A549 (cell line): ENCODE data around the gene PKHD1. TPM values are rescaled to one million over a fixed set of nuclear protein-coding genes. Genes with fewer than 3 reads are reported as not detected.

Experiments used
- ATAC-seq, 2 experiments: fragments of 200-7000 bp in 1 of 2; fragments of >200 bp in 1 of 2; cut with Nextera tagmentation in 1 of 2; cut with Tn5 transposase in 1 of 2; 3 replicates each; pipeline versions ENCODE4 v1.8.0 to v1.9.1; 2018 to 2020; ENCODE audit warnings: mild to moderate bottlenecking in 1 of 2, moderate library complexity in 1 of 2
- CTCF ChIA-PET: fragments of 300-600 bp; sonication (Branson Sonifier 250); formaldehyde crosslinking; extraction: SDS; loops from one replicate; lab custom pipeline; 2021; ENCODE audit warnings: antibody characterized with exemption, inconsistent platforms; lab: Yijun Ruan, JAX
- POLR2A ChIA-PET: fragments of 350-600 bp; formaldehyde crosslinking; extraction: SDS; loops from one replicate; lab custom pipeline; 2021; ENCODE audit warnings: antibody characterized with exemption, inconsistent platforms; lab: Yijun Ruan, JAX
- DNase-seq, 2 experiments: peaks; one replicate each; pipeline versions ENCODE4 v3.0.0 to v3.0.0-alpha.2; 2011 to 2016; ENCODE audit warnings: low read depth in 1 of 2, low spot score in 1 of 2
- FAIRE-seq: peaks from 2 replicates; lab custom pipeline; 2011; peaks lifted over from hg19 to GRCh38; lab: Jason Lieb, UNC
- H3K27ac ChIP-seq, 2 experiments: fragments of >200 bp; sonication (Bioruptor Twin); formaldehyde crosslinking; 3 replicates each; pipeline ENCODE4 v1.5.1; 2016 to 2017
- H3K4me1 ChIP-seq: fragments of >200 bp; sonication (Bioruptor Twin); formaldehyde crosslinking; 3 replicates; pipeline ENCODE4 v1.6.1; 2016
- H3K4me2 ChIP-seq: fragments of >200 bp; sonication (Bioruptor Twin); formaldehyde crosslinking; 3 replicates; pipeline ENCODE4 v1.6.1; 2016
- H3K4me3 ChIP-seq: fragments of >200 bp; sonication (Bioruptor Twin); formaldehyde crosslinking; 3 replicates; pipeline ENCODE4 v1.5.1; 2016
- H3K9me3 ChIP-seq: fragments of >200 bp; sonication (Bioruptor Twin); formaldehyde crosslinking; 3 replicates; pipeline ENCODE4 v1.6.1; 2016
- CBX8 ChIP-seq: fragments of 200-600 bp; sonication (generic); IDR thresholded peaks from 2 replicates; pipeline ENCODE4 v1.6.1; 2016
- CHD2 ChIP-seq: fragments of 150-350 bp; IDR thresholded peaks from 2 replicates; pipeline ENCODE4 v1.6.1; 2014; ENCODE audit warnings: low read length; ENCODE audit not compliant: partially characterized antibody
- CHD4 ChIP-seq: fragments of 200-600 bp; sonication (generic); IDR thresholded peaks from 2 replicates; pipeline ENCODE4 v1.6.1; 2016; ENCODE audit warnings: antibody characterized with exemption, mild to moderate bottlenecking, borderline replicate concordance
- EHF ChIP-seq: fragments of 250-450 bp; sonication (Bioruptor Pico); IDR thresholded peaks from 2 replicates; pipeline ENCODE4 v1.5.0; 2020; ENCODE audit warnings: mild to moderate bottlenecking
- EHMT2 ChIP-seq: fragments of 200-600 bp; sonication (generic); IDR thresholded peaks from 2 replicates; pipeline ENCODE4 v1.6.1; 2016; ENCODE audit warnings: antibody characterized with exemption, low read depth, mild to moderate bottlenecking, moderate library complexity
- FOSL2 ChIP-seq, 2 experiments: fragments of 450-650 bp in 1 of 2; fragments of >200 bp in 1 of 2; sonication (Bioruptor Twin) in 1 of 2; formaldehyde crosslinking; IDR thresholded peaks; 2 replicates each; pipeline versions ENCODE4 v1.5.0 to v1.6.1; 2016 to 2020; ENCODE audit warnings: mild to moderate bottlenecking in 1 of 2, moderate library complexity in 1 of 2
- FOXS1 ChIP-seq: fragments of 250-450 bp; sonication (Bioruptor Pico); IDR thresholded peaks from 2 replicates; pipeline ENCODE4 v1.5.0; 2020; ENCODE audit warnings: mild to moderate bottlenecking, moderate library complexity
- GATA3 ChIP-seq: IDR thresholded peaks from 2 replicates; pipeline ENCODE4 v1.6.1; 2012; ENCODE audit warnings: borderline replicate concordance
- HDAC2 ChIP-seq: fragments of 200-600 bp; sonication (generic); IDR thresholded peaks from 2 replicates; pipeline ENCODE4 v1.6.1; 2016
- HEYL ChIP-seq: fragments of 250-450 bp; sonication (Bioruptor Pico); IDR thresholded peaks from 2 replicates; pipeline ENCODE4 v1.8.0; 2021; ENCODE audit warnings: mild to moderate bottlenecking, moderate library complexity
- HOXA7 ChIP-seq: fragments of 250-450 bp; sonication (Bioruptor Pico); IDR thresholded peaks from 2 replicates; pipeline ENCODE4 v1.5.0; 2020; ENCODE audit warnings: mild to moderate bottlenecking, moderate library complexity
- JUN ChIP-seq, 2 experiments: fragments of >200 bp; sonication (Bioruptor Twin); formaldehyde crosslinking; IDR thresholded peaks; 2 replicates in 1 of 2; 3 replicates in 1 of 2; pipeline ENCODE4 v1.6.1; 2016 to 2017
- JUNB ChIP-seq: fragments of >200 bp; sonication (Bioruptor Twin); formaldehyde crosslinking; IDR thresholded peaks from 2 replicates; pipeline ENCODE4 v1.6.1; 2016
- KDM1A ChIP-seq: fragments of 200-600 bp; sonication (generic); IDR thresholded peaks from 2 replicates; pipeline ENCODE4 v1.6.1; 2016; ENCODE audit warnings: low read depth, mild to moderate bottlenecking
- MAFK ChIP-seq: fragments of 450-650 bp; IDR thresholded peaks from 2 replicates; pipeline ENCODE4 v1.6.1; 2014; ENCODE audit not compliant: partially characterized antibody
- MYC ChIP-seq: IDR thresholded peaks from 2 replicates; pipeline ENCODE4 v1.6.1; 2012; ENCODE audit warnings: mild to moderate bottlenecking, inconsistent platforms, low read length, improper control_type of control experiment, borderline replicate concordance
- NFE2L2 ChIP-seq: fragments of 150-350 bp; conservative IDR thresholded peaks from 2 replicates; pipeline ENCODE4 v1.6.1; 2014; ENCODE audit warnings: low read length
- NPAS2 ChIP-seq: fragments of 250-450 bp; sonication (Bioruptor Pico); IDR thresholded peaks from 2 replicates; pipeline ENCODE4 v1.8.0; 2022; ENCODE audit warnings: mild to moderate bottlenecking, moderate library complexity, borderline replicate concordance
- NR3C1 ChIP-seq: fragments of >200 bp; sonication (Bioruptor Twin); formaldehyde crosslinking; IDR thresholded peaks from 3 replicates; pipeline ENCODE4 v1.6.1; 2017
- POLR2A ChIP-seq: IDR thresholded peaks from 2 replicates; pipeline ENCODE4 v1.6.1; 2012; ENCODE audit warnings: mild to moderate bottlenecking, low read length
- POLR2AphosphoS2 ChIP-seq: conservative IDR thresholded peaks from 2 replicates; pipeline ENCODE4 v1.6.1; 2012; ENCODE audit warnings: low read length, improper control_type of control experiment, inconsistent platforms
- RAD21 ChIP-seq, 2 experiments: fragments of >200 bp in 1 of 2; sonication (Bioruptor Twin) in 1 of 2; formaldehyde crosslinking in 1 of 2; IDR thresholded peaks in 1 of 2; conservative IDR thresholded peaks in 1 of 2; 2 replicates in 1 of 2; 3 replicates in 1 of 2; pipeline ENCODE4 v1.6.1; 2012 to 2018; ENCODE audit warnings: inconsistent platforms in 1 of 2
- RARB ChIP-seq: fragments of 250-450 bp; sonication (Bioruptor Pico); IDR thresholded peaks from 2 replicates; pipeline ENCODE4 v1.8.0; 2021; ENCODE audit warnings: mild to moderate bottlenecking, moderate library complexity
- RCOR1 ChIP-seq: fragments of 150-350 bp; IDR thresholded peaks from 2 replicates; pipeline ENCODE4 v1.6.1; 2014; ENCODE audit warnings: antibody characterized with exemption, low read length, low read depth
- RFX5 ChIP-seq: fragments of 450-650 bp; IDR thresholded peaks from 2 replicates; pipeline ENCODE4 v1.7.1; 2014; ENCODE audit warnings: antibody characterized with exemption, mild to moderate bottlenecking, moderate library complexity
- SMC3 ChIP-seq: fragments of >200 bp; sonication (Bioruptor Twin); formaldehyde crosslinking; IDR thresholded peaks from 3 replicates; pipeline ENCODE4 v1.6.1; 2018; ENCODE audit warnings: inconsistent platforms
- SREBF2 ChIP-seq: fragments of 450-650 bp; IDR thresholded peaks from 2 replicates; pipeline ENCODE4 v1.6.1; 2014; ENCODE audit warnings: mild to moderate bottlenecking, moderate library complexity
- TFCP2L1 ChIP-seq: fragments of 250-450 bp; sonication (Bioruptor Pico); IDR thresholded peaks from 2 replicates; pipeline ENCODE4 v1.5.0; 2021; ENCODE audit warnings: mild to moderate bottlenecking
- TP53 ChIP-seq: fragments of 250-450 bp; sonication (Bioruptor Pico); IDR thresholded peaks from 2 replicates; pipeline ENCODE4 v1.5.0; 2021; ENCODE audit warnings: mild to moderate bottlenecking, moderate library complexity
- ZNF302 ChIP-seq: fragments of 250-450 bp; sonication (Bioruptor Pico); IDR thresholded peaks from 2 replicates; pipeline ENCODE4 v1.9.0; 2021; ENCODE audit warnings: inconsistent platforms, mild to moderate bottlenecking, moderate library complexity
- WGBS: methylation state at CpG from one replicate; pipeline ENCODE4 v1.1.6; 2017; ENCODE audit errors: missing lambda C conversion rate; 5-methylcytosine and 5-hydroxymethylcytosine counted together
- polyA plus RNA-seq, 4 experiments: library from polyadenylated mRNA; depleted of rRNA in 3 of 4; stranded (reverse); fragments of >200 nt; fragmentation: RNase III in 1 of 4; extraction: RNeasy Plus Mini Kit Qiagen cat#74134 plus additional on column Dnase treatment in 1 of 4; gene quantifications; 2 replicates in 3 of 4; 3 replicates in 1 of 4; pipeline ENCODE4 v1.2.3, GENCODE V29; 2011 to 2017
- TF ChIP-seq, protein P1 (sequence below): fragments of >200 bp; sonication (Bioruptor Twin); formaldehyde crosslinking; IDR thresholded peaks from 3 replicates; pipeline ENCODE4 v1.6.1; 2016
- TF ChIP-seq, protein P2 (sequence below): fragments of >200 bp; sonication (Bioruptor Twin); formaldehyde crosslinking; IDR thresholded peaks from 3 replicates; pipeline ENCODE4 v1.5.1; 2016

PKHD1 gene
- polyA plus RNA-seq, 2 of the 4 experiments (the other 2 are of a cell fraction) = not detected

DNA sequence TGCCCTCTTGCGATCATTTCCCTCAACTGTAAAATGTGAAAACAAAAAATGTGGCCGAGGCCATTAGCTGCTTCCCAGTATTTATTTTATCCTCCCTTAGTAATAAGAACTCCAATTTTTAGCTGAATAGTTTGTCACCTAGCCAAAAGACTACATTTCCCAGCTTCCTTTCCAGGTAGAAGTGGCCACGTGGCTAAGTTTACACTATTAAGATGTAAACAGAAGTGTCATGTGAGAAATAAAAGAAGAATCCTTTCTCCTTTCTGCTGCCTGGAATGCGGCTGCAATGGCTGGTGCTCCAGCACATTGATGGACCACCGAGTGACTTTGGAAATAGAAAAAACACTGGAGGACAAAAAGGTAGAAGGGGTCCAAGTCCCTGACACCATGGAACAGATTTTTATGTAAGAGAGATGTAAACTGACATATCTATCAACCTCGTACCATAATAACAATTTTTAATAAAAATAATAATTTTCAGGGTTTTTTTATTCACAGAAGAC lies 268.8 kb downstream of the PKHD1 start:
- CTCF ChIA-PET = no interaction called here
- POLR2A ChIA-PET = no interaction called here
- H3K27ac ChIP-seq = no peak overlapping the region

DNA sequence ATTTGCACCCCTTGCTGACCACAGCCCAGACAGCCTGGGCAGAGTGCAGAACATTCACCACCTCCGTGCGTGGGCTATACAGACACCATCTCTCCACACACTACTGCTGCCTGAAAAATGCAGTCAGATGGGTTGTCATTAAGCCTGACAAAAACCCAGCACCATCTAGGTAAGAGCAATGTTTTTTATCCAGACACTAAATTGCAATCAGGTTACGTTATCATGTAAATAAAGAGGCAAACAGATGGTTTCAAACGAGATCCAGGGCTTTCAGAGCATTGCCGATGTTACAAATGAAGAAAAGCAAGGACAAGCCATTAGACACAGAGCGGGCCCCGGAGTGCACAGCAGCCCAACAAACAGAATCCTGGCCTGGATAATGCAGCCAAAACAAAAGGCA lies 269.6 kb downstream of the PKHD1 start:
- Histone ChIP-seq H3K4me3 (no peak overlapping the region), H3K4me1 (no peaks in the 10 kb centered on the region), H3K9me3 (no peaks in the 10 kb centered on the region), H3K4me2 (no peak overlapping the region), H3K27ac (no peak overlapping the region)
- 20% methylated on average over 7 of the region's 7 CpGs for WGBS
- no peak for TF ChIP-seq RAD21 (conservative IDR thresholded peaks at IDR 0.05 in 1 of 2, IDR thresholded peaks at IDR 0.05 in 1 of 2)
- TF ChIP-seq HOXA7 (CRISPR knock-in tag) = no peak
- no peak for TF ChIP-seq MYC
- no peak for TF ChIP-seq JUN (IDR thresholded peaks at IDR 0.05)
- no peak for TF ChIP-seq KDM1A
- no peak for TF ChIP-seq NR3C1
- no peak for TF ChIP-seq EHF (CRISPR knock-in tag)
- no peak for TF ChIP-seq SMC3
- no peak for TF ChIP-seq POLR2AphosphoS2
- TF ChIP-seq, protein P1, sequence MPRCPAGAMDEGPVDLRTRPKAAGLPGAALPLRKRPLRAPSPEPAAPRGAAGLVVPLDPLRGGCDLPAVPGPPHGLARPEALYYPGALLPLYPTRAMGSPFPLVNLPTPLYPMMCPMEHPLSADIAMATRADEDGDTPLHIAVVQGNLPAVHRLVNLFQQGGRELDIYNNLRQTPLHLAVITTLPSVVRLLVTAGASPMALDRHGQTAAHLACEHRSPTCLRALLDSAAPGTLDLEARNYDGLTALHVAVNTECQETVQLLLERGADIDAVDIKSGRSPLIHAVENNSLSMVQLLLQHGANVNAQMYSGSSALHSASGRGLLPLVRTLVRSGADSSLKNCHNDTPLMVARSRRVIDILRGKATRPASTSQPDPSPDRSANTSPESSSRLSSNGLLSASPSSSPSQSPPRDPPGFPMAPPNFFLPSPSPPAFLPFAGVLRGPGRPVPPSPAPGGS = no peak
- TF ChIP-seq FOXS1 (CRISPR knock-in tag) = no peak
- TF ChIP-seq RARB (CRISPR knock-in tag) = no peak
- TF ChIP-seq SREBF2 = no peak
- TF ChIP-seq RCOR1 = no peak
- no peak for TF ChIP-seq FOSL2 (IDR thresholded peaks at IDR 0.05)
- no peak for TF ChIP-seq FOSL2 (CRISPR knock-in tag; IDR thresholded peaks at IDR 0.05)
- TF ChIP-seq MAFK = no peak
- no peak for TF ChIP-seq TFCP2L1 (CRISPR knock-in tag)
- DNase-seq = no peak
- no peak for FAIRE-seq
- POLR2A ChIA-PET = no interaction called here
- ATAC-seq = no peak
- CTCF ChIA-PET = no interaction called here

More for the DNA sequence above, 268.8 kb downstream of the PKHD1 start:
- Histone ChIP-seq H3K4me2 (no peak overlapping the region), H3K4me1 (no peaks in the 10 kb centered on the region), H3K4me3 (no peak overlapping the region)
- 20% methylated on average over 6 of the region's 6 CpGs for WGBS
- DNase-seq = no peak
- TF ChIP-seq HEYL (CRISPR knock-in tag) (no peak), RFX5 (no peak), CHD2 (no peak), CBX8 (no peak), NFE2L2 (no peak), ZNF302 (no peak), EHMT2 (no peak), POLR2A (no peak), HDAC2 (no peak), GATA3 (no peak), NPAS2 (CRISPR knock-in tag) (no peak), TP53 (CRISPR knock-in tag) (no peak), JUNB (no peak), CHD4 (no peak)
- TF ChIP-seq, protein P2, sequence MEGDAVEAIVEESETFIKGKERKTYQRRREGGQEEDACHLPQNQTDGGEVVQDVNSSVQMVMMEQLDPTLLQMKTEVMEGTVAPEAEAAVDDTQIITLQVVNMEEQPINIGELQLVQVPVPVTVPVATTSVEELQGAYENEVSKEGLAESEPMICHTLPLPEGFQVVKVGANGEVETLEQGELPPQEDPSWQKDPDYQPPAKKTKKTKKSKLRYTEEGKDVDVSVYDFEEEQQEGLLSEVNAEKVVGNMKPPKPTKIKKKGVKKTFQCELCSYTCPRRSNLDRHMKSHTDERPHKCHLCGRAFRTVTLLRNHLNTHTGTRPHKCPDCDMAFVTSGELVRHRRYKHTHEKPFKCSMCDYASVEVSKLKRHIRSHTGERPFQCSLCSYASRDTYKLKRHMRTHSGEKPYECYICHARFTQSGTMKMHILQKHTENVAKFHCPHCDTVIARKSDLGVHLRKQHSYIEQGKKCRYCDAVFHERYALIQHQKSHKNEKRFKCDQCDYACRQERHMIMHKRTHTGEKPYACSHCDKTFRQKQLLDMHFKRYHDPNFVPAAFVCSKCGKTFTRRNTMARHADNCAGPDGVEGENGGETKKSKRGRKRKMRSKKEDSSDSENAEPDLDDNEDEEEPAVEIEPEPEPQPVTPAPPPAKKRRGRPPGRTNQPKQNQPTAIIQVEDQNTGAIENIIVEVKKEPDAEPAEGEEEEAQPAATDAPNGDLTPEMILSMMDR = no peak
- TF ChIP-seq, all 56 proteins: peak for 0
- no peaks in the 10 kb centered on the region for H3K9me3 ChIP-seq
- ATAC-seq (no peak), FAIRE-seq (no peak)
